GM12892 (cell line): ENCODE data around the gene FLT3LG.

ENCODE experiments used
- POLR2A ChIP-seq: IDR thresholded peaks from 2 replicates; pipeline ENCODE4 v1.6.1; 2011; ENCODE audit warnings: low read depth, low read length, control low read depth
- POLR2AphosphoS5 ChIP-seq: IDR thresholded peaks from 2 replicates; pipeline ENCODE4 v1.6.1; 2011; ENCODE audit warnings: low read depth, low read length, control low read depth

GRCh38 chr19:49499030-49499670, 25.1 kb downstream of the FLT3LG start:
- TF ChIP-seq POLR2AphosphoS5 = no peak
- TF ChIP-seq POLR2A = no peak
